Fibroblast of the aortic adventitia (primary cell): ENCODE results near the gene NRXN3. TPM values are rescaled to one million over a fixed set of nuclear protein-coding genes. Genes with fewer than 3 reads are reported as not detected.

Source experiments
- DNase-seq: peaks from one replicate; pipeline ENCODE4 v3.0.0-alpha.2; 2010; ENCODE audit warnings: low read depth
- H3K4me3 ChIP-seq: 2 replicates; pipeline ENCODE4 v1.5.1; 2011; ENCODE audit warnings: low read depth, mild to moderate bottlenecking, control low read depth, low read length, moderate library complexity
- total RNA-seq: library from RNA; depleted of rRNA; stranded (reverse); fragments of >200 nt; gene quantifications from 2 replicates; pipeline ENCODE4 v1.2.3, GENCODE V29; 2012; ENCODE audit warnings: low replicate concordance
- TF ChIP-seq, protein P1 (sequence below): IDR thresholded peaks from 2 replicates; pipeline ENCODE4 v1.5.1; 2011; ENCODE audit warnings: mild to moderate bottlenecking, low read length, control low read depth, inconsistent platforms; ENCODE audit not compliant: insufficient read depth

NRXN3 gene
- total RNA-seq, 1 donor: 0.18 TPM

DNA sequence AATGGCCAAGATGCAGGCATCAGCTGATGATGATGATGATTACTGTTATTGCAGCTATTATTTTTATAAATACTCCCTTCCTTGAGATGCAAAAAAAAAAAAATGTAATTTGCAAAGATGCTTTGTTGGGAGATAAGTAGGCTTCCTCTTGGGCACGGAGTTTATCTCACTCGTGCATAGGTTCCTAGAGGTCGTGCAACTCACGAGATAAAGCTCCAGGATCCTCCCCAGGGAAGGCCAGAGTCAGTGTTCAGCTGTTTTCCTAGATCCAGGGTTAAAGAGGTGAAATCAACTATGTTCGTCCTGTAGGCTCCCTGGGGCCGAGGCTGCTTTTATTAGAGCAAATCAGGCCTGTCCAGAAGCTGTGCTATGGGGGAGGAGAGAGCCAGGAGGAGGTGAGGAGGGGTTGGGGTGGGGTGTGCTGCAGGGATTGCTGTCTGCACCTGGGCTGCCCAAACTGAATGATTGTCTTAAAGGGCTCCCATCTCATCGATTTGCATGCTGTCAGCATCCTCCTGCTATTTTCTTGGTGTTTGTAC, 270.3 kb downstream of the NRXN3 start:
- TF ChIP-seq, protein P1, sequence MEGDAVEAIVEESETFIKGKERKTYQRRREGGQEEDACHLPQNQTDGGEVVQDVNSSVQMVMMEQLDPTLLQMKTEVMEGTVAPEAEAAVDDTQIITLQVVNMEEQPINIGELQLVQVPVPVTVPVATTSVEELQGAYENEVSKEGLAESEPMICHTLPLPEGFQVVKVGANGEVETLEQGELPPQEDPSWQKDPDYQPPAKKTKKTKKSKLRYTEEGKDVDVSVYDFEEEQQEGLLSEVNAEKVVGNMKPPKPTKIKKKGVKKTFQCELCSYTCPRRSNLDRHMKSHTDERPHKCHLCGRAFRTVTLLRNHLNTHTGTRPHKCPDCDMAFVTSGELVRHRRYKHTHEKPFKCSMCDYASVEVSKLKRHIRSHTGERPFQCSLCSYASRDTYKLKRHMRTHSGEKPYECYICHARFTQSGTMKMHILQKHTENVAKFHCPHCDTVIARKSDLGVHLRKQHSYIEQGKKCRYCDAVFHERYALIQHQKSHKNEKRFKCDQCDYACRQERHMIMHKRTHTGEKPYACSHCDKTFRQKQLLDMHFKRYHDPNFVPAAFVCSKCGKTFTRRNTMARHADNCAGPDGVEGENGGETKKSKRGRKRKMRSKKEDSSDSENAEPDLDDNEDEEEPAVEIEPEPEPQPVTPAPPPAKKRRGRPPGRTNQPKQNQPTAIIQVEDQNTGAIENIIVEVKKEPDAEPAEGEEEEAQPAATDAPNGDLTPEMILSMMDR: no peak
- no peak for DNase-seq
- no peak overlapping the region for H3K4me3 ChIP-seq

DNA sequence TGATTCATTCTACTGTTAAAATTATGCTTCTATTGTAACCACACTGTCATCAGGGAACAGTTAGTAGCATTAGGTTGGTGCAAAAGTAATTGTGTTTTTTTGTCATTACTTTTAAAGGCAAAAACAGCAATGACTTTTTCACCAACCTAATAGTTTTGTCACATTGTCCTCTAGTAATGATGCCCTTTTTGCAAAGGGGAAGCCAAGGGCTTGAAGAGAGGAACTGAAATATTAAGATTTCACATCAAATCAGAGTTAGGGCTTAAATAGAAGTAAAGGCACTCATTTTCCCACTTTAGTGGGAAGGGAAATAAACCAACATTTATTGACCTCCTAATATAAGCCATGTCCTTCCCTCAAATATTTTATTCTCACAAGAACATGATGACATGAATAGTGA, 273.7 kb downstream of the NRXN3 start:
- H3K4me3 ChIP-seq: no peak overlapping the region
- TF ChIP-seq, protein P1: no peak
- no peak for DNase-seq

DNA sequence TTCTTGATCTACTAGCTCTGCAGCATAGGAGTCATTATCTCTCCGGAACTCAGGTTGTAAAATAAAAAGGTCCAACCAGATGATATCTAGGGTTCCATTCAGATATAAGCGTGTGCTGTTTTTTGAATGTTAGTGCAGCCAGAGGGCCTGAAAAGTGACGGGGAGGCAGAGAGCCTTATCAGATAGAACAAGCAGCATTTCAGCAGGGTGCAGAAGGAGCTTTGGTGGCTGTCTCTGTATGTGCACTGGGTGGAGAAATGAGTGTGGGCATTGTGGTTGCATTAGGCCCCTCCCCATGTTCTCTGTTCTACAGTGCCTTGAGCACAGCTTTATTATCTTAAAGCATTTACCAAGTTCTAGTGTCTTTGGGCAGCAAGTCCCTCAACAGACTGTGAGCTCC, 275.1 kb downstream of the NRXN3 start:
- TF ChIP-seq, protein P1: no peak
- DNase-seq: no peak
- H3K4me3 ChIP-seq: no peak overlapping the region

DNA sequence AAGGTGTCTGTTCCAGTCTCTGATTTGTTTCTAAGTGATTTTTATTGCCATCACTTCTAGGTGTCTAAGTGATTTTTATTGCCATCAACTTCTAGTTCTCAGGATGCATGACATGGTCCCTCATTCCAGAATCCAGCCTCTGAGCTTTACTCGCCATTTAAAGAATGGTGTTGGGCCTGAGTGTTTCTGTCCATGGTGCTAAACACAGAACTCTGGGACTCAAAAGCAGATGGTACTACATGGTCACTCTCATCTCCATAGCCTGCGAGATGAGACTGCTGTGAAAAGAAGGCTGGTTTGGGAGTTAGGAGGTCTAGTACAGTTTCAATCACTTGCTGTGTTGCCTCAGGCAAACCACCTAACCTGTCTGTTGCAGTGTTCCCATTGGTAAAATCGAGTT, 276.6 kb downstream of the NRXN3 start:
- no peak overlapping the region for H3K4me3 ChIP-seq
- peak; percentile 1 for DNase-seq
- TF ChIP-seq, protein P1: no peak

DNA sequence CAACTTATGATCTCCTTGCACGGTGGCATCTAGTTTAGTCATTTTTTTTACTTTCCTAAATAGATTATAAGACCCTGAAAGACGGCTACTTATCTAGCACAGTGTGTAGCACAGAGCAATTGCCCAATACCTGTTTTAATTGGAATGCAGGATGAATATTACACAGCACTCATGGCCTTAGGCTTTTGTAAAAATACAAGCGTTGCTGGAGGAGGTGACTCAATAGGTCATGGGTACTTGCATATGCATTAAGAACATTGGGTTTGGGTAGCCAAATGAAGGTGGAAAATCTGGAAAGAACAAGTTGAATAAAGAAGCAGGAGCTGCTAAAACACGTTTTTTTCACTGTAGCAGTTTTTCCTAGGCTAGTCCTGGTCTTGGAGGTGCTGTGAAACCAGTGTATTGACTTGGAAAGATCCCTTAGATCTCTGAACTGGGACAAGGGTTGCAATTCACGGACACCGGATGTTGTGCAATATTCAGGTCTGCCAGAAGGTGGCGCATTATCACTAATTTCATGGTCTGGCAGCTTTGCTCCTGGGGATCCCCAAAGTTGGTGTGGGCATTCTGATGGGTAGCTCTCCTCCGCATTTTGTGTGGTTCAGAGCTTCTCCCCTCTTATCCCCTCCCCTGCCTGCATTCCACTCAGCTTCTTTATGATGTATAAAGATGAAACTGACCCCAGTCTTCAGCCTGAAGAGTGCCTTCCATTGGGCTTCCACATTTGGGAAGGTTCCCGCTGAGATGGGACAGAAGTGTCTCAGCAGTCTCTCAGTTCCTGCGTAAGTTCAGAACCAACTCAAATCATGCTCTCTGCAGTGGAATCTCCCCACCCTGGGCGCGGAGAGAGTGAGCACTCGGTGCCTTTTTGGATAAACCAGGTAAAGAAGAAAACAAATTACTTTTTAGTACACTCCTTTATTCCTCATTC, 278.3 kb downstream of the NRXN3 start:
- TF ChIP-seq, protein P1: peak; percentile 64
- no peak overlapping the region for H3K4me3 ChIP-seq
- DNase-seq: peak; percentile 34

DNA sequence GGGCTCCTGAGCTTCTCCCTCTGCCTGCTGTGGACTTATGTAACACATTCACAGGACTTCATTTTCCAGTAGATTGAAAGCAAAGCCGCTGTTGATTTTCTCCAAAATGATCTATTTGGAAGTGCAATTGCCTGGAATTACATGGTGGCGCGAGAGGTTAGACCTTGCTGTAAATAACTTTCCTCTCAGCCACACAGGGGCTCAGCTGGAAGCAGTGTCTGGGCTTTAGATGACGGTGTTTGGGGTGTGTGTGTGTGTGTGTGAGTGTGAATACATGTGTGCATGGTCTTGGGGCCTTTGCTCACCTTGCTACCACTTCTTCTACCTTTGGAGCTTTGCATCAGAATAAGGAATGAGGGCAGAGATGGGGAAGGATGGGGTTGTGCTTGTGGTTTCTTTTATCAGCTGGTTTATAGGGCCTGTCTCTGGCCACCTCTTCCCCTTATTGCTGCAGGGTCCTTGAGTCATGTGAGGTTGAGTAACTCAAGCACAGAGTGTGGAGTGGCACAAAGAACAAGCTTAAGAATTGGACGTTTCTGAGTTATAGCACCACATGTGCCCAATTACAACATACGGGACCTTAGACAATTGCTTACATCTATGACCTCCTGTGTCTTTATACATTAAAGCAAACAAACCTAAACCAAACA, 280.6 kb downstream of the NRXN3 start:
- DNase-seq: no peak
- TF ChIP-seq, protein P1: no peak
- no peak overlapping the region for H3K4me3 ChIP-seq
